ENCODE results near the gene HDAC7.

DNA sequence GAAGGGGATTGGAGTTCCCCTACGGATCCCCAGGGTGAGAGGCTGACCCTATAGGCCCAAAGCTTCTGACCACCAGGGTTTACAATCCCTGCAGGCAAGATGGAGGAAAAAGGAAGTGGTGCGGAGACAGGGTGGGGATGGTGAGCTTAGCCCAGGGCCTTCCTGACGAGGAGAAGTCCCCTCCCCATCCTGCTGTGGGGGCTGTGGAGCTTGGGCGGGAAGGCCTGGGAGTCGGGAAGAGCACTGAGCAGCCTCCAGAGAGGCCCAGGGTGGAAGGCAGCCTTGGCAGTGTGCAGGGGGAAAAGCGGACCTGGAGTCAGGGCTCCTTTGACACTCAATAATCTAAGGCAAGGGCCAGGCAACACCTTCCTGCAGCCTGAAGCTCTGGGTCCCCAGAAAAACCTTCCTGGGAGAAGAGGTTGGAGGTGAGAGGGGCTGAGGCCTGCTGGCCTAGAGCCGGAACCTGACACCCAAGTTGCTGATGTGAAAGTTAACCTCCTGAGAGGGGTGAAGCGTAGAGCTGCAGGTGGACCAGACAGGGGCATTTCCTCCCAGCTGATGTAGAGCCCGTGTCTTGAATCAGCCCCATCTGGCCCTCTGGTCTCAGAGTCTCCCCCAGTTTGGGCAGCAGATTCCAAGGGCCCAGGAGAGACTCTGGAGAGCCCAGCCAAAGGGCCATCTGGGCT is 6.0 kb downstream of the HDAC7 start:
- TF ChIP-seq POLR2A (IDR thresholded peaks at IDR 0.05): no peak
- TF ChIP-seq, protein P1, sequence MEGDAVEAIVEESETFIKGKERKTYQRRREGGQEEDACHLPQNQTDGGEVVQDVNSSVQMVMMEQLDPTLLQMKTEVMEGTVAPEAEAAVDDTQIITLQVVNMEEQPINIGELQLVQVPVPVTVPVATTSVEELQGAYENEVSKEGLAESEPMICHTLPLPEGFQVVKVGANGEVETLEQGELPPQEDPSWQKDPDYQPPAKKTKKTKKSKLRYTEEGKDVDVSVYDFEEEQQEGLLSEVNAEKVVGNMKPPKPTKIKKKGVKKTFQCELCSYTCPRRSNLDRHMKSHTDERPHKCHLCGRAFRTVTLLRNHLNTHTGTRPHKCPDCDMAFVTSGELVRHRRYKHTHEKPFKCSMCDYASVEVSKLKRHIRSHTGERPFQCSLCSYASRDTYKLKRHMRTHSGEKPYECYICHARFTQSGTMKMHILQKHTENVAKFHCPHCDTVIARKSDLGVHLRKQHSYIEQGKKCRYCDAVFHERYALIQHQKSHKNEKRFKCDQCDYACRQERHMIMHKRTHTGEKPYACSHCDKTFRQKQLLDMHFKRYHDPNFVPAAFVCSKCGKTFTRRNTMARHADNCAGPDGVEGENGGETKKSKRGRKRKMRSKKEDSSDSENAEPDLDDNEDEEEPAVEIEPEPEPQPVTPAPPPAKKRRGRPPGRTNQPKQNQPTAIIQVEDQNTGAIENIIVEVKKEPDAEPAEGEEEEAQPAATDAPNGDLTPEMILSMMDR (IDR thresholded peaks at IDR 0.05): no peak

All from adrenal gland (tissue), 5 donors.